SW 1271 (cell line): Measurements from ENCODE around the gene C1QL2.
A peak's percentile ranks its signal among the peaks of the same experiment; 100 is the strongest.

Experiments used
- DNase-seq, 2 experiments: peaks; one replicate each; lab custom pipeline; 2025; lab: John Stamatoyannopoulos, UW

The C1QL2 gene

GRCh38 chr2:119179202-119179601 is 20.7 kb upstream of the C1QL2 start:
- DNase-seq: no peak

GRCh38 chr2:119178776-119179175 is 20.2 kb upstream of the C1QL2 start:
- DNase-seq: no peak

- no peak for DNase-seq
Measured at GRCh38 chr2:119177838-119178190, 19.3 kb upstream of the C1QL2 start.

DNA sequence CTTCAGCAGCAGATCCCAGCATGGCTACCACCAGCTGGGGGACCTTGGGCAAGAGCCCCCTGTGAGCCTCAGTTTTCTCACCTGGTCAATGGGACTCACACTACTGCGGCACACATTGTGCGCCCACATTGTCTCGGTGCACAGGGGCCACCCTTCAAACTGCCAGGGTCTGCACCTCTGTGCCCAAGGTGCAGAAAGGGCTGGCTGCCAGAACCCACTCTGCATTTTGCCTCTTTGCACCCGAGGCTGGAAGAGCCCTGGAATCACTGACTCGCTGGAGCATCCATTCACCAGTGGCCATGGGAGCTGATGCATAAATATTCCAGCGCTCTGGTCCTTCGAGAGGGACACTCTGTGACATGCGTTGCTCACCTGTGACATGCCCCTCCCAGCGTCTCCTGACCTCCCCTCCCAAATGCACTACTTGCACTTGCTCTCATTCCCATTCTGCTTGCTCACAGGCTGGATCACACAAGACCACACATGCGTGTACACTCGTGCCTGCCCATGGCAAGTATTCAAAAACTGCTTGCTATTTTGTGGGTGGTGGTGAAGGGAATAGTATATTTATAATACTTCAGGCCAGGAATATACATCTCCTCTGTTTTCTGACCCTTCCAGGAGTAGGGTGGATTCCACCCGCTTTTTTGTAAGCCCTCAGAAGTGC is 18.8 kb upstream of the C1QL2 start:
- no peak for DNase-seq

DNA sequence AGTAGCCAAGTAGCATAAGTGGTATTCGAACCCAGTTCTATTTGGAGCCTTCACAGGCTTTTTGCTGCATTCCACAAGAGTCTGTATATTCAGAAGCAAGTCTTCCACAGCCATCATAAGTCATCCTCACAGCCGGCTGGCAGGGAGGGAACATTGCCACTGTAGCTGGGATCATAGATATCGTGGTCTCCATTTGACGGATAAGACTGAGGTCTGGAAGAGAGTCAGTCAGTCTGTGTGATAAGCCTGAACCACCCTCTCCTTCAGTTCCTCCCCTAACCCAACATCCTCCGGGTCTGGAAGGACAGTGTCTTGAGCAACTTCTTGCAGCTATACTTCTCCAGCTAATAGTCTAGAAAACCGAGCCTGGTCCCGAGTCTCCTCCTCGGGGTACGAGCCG is 17.0 kb upstream of the C1QL2 start:
- DNase-seq: no peak

- DNase-seq: no peak
Measured at GRCh38 chr2:119174993-119175347, 16.4 kb upstream of the C1QL2 start.

GRCh38 chr2:119174216-119174992 is 15.9 kb upstream of the C1QL2 start:
- peak in 1 of 2 experiments; percentile 32 for DNase-seq

- no peak for DNase-seq
Measured at GRCh38 chr2:119173556-119174060, 15.1 kb upstream of the C1QL2 start.

- DNase-seq: no peak
Measured at GRCh38 chr2:119170504-119170903, 12.0 kb upstream of the C1QL2 start.

GRCh38 chr2:119169717-119170116 is 11.2 kb upstream of the C1QL2 start:
- DNase-seq: no peak

- no peak for DNase-seq
Measured at GRCh38 chr2:119160361-119160990, 1.9 kb upstream of the C1QL2 start.

GRCh38 chr2:119157850-119158511 is 570 bp downstream of the C1QL2 start:
- DNase-seq: no peak

GRCh38 chr2:119156891-119157773 is 1.4 kb downstream of the C1QL2 start:
- DNase-seq: no peak

GRCh38 chr2:119156105-119156890 is 2.3 kb downstream of the C1QL2 start:
- DNase-seq: no peak

DNA sequence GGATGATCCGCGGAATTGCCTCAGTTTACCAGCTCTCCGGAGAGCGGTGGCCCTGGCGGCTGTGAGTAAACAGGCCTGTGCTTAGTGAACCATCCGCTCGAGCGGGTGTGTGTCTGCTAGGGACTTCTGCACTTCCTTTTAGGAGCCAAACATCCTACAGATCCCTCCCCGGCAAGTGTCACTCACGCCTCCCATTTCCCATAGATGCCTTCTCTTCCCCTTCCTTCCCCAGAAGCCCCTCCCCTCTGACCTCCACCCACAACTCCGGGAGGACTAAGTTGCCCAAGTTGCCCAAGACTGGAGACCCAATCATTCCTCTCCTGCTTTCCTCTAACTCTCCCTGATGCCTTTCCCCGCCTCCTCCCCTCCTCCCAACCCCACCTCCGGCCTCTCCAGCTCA is 2.9 kb downstream of the C1QL2 start:
- no peak for DNase-seq

DNA sequence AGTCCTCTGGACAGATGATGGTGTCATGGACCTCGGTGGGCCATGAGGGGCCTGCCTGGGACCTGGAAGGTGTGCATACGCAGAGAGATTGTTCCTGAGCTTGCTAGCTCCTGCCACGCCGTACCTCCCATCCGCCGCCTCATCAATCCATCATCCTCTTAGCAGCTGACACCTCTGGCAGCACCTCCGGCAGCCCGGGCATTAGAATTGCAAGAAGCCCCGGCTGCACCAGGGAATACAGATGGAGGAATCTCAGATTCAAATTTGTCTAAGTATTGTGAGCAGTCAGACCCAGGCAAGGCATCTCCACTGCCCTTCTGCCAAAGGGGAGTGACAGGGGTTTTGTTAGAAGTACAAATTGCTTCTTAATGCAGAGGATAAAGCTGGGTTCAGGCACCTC is 4.5 kb downstream of the C1QL2 start:
- DNase-seq: no peak

DNA sequence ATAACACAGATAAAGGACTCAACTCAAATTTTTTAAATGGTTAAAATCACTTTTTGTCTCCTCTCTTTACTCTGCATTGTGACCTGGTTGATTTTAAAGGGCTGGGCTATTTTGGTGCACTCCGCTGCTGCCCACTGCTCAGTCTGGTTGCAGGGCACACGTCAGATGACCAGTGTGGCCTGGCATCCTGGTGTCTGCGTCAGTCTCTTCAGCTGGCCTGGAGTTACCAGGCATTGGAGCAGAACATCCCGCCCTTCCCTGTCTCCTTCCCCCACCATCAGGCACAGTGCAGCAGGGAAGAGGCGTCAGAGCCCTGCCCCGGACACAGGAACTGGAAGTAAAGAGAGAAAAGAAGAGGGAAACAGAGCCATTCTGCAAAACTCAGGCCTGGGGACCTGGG is 8.9 kb downstream of the C1QL2 start:
- no peak for DNase-seq

DNA sequence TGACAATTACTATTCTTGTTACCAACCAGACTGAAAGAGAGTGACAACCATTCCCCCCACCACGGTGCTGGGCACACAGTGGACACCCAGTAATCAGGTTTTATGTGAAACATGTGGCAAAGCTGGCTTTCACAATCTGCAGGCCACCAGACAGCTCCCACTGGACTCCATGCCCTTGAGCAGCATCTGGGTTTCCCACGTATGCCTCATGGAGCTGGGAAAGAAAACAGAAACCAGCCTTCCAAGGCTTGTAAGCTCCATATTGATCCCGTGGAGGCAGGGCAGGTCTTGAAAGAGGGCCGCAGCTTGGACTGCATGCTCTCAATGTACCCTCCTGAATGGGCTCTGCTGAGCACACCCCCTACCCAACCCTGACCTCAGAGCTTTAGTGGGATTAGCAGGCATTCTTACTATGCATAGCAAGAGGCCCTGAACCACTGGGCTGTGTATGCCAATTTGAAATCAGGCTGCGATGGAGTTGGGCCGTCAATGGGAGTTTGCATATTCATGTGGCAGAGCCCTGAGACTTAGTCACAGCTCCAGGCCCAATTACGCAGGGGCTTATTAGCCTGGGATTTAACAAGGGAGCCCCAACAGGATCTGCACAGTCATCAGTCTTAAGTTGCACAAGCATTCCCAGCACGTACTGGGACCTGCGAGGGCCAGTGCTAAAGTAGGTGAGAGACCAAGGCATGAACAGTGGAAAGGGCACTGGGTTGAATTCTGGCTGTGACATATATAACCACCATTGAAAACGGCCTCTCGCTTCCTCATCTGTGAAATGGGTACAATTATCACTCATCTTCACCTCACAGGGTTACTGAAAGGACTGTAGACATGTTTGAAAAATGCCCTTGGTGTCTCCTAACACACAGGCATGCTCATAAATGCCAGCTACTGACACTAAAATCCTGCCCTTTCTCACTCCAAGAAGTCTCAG is 10.5 kb downstream of the C1QL2 start:
- DNase-seq: no peak

- no peak for DNase-seq
Measured at GRCh38 chr2:119144806-119145205, 13.7 kb downstream of the C1QL2 start.

- DNase-seq: no peak
Measured at GRCh38 chr2:119142824-119143223, 15.7 kb downstream of the C1QL2 start.
